ACC112 (cell line): ENCODE results near the gene CELF1.
A peak's percentile ranks its signal among the peaks of the same experiment; 100 is the strongest.

ENCODE experiments used
- H2AFZ ChIP-seq: fragments of 200-600 bp; sonication (generic); one replicate; pipeline ENCODE4 v1.6.0; 2017; ENCODE audit warnings: antibody characterized with exemption, low read length; ENCODE audit not compliant: unreplicated experiment
- H3K27ac ChIP-seq: fragments of 200-600 bp; sonication (generic); 2 replicates; pipeline ENCODE4 v1.5.1; 2014; ENCODE audit warnings: low read depth, mild to moderate bottlenecking, antibody characterized with exemption, low read length, moderate library complexity
- H3K27me3 ChIP-seq: fragments of 200-600 bp; sonication (generic); 2 replicates; pipeline ENCODE4 v1.6.1; 2014; ENCODE audit warnings: mild to moderate bottlenecking, antibody characterized with exemption, low read length, moderate library complexity, mixed read lengths; ENCODE audit not compliant: insufficient read depth
- H3K36me3 ChIP-seq: fragments of 200-600 bp; sonication (generic); 2 replicates; pipeline ENCODE4 v1.6.1; 2016; ENCODE audit warnings: mild to moderate bottlenecking, antibody characterized with exemption, low read length, moderate library complexity, mixed read lengths; ENCODE audit not compliant: insufficient read depth
- H3K4me1 ChIP-seq: fragments of 200-600 bp; sonication (generic); one replicate; pipeline ENCODE4 v1.6.1; 2016; ENCODE audit warnings: low read length, mixed read lengths; ENCODE audit not compliant: insufficient read depth, unreplicated experiment, control insufficient read depth
- H3K4me3 ChIP-seq: fragments of 200-600 bp; sonication (generic); 2 replicates; pipeline ENCODE4 v1.5.1; 2014; ENCODE audit warnings: mild to moderate bottlenecking, low read depth, low read length
- H3K79me2 ChIP-seq: fragments of 200-600 bp; sonication (generic); one replicate; pipeline ENCODE4 v1.6.0; 2016; ENCODE audit warnings: low read length; ENCODE audit not compliant: control insufficient read depth, unreplicated experiment, insufficient read depth

CELF1 gene

GRCh38 chr11:47552566-47553405 is at the start of gene CELF1:
Gene CELF1 (minus strand): TSS chr11:47553132. CDS start chr11:47499523, 53,609 bp downstream.
- H3K27me3 ChIP-seq: no peaks in the 10 kb centered on the region
- H2AFZ ChIP-seq: peak within 1 kb of the TSS; percentile 96
- peaks cover 51% of the 10 kb centered on the region for H3K79me2 ChIP-seq
- peaks cover 31% of the 10 kb centered on the region for H3K4me1 ChIP-seq
- peak within 1 kb of the TSS; percentile 76 for H3K27ac ChIP-seq
- no peaks in the 10 kb centered on the region for H3K36me3 ChIP-seq
- peak within 1 kb of the TSS; percentile 97 for H3K4me3 ChIP-seq

GRCh38 chr11:47599902-47600301 is 47.0 kb upstream of the CELF1 start:
- H3K27ac ChIP-seq: no peak overlapping the region
- peaks cover 11% of the 10 kb centered on the region for H3K27me3 ChIP-seq
- H3K4me3 ChIP-seq: no peak overlapping the region
- no peaks in the 10 kb centered on the region for H3K4me1 ChIP-seq
- no peak overlapping the region for H2AFZ ChIP-seq
- no peaks in the 10 kb centered on the region for H3K36me3 ChIP-seq
- no peaks in the 10 kb centered on the region for H3K79me2 ChIP-seq

GRCh38 chr11:47595967-47596366 is 43.0 kb upstream of the CELF1 start:
- peaks cover 7% of the 10 kb centered on the region for H3K4me1 ChIP-seq
- peaks cover 42% of the 10 kb centered on the region for H3K27me3 ChIP-seq
- H2AFZ ChIP-seq: no peak overlapping the region
- H3K36me3 ChIP-seq: no peaks in the 10 kb centered on the region
- H3K27ac ChIP-seq: no peak overlapping the region
- no peak overlapping the region for H3K4me3 ChIP-seq
- no peaks in the 10 kb centered on the region for H3K79me2 ChIP-seq

- H3K4me1 ChIP-seq: peaks cover 7% of the 10 kb centered on the region
- no peaks in the 10 kb centered on the region for H3K36me3 ChIP-seq
- H3K79me2 ChIP-seq: no peaks in the 10 kb centered on the region
- peaks cover 42% of the 10 kb centered on the region for H3K27me3 ChIP-seq
- H2AFZ ChIP-seq: no peak overlapping the region
- H3K4me3 ChIP-seq: no peak overlapping the region
- no peak overlapping the region for H3K27ac ChIP-seq
These were observed 42.1 kb upstream of the CELF1 start for GRCh38 chr11:47595029-47595428.

GRCh38 chr11:47593934-47594855 is 41.3 kb upstream of the CELF1 start, which contains the start of gene C1QTNF4:
Gene C1QTNF4 (minus strand): TSS chr11:47594411. CDS start chr11:47590810, 3,601 bp downstream.
- H3K36me3 ChIP-seq: no peaks in the 10 kb centered on the region
- no peak within 1 kb of the TSS for H3K27ac ChIP-seq
- peak within 1 kb of the TSS; percentile 53 for H2AFZ ChIP-seq
- no peaks in the 10 kb centered on the region for H3K79me2 ChIP-seq
- H3K4me3 ChIP-seq: peak within 1 kb of the TSS; percentile 72
- peaks cover 7% of the 10 kb centered on the region for H3K4me1 ChIP-seq
- H3K27me3 ChIP-seq: peaks cover 42% of the 10 kb centered on the region

- H3K4me1 ChIP-seq: peaks cover 7% of the 10 kb centered on the region
- H3K36me3 ChIP-seq: no peaks in the 10 kb centered on the region
- no peak overlapping the region for H2AFZ ChIP-seq
- H3K27ac ChIP-seq: no peak overlapping the region
- H3K79me2 ChIP-seq: no peaks in the 10 kb centered on the region
- H3K27me3 ChIP-seq: peaks cover 42% of the 10 kb centered on the region
- peak overlapping the region; percentile 72 for H3K4me3 ChIP-seq
These were observed 40.6 kb upstream of the CELF1 start for GRCh38 chr11:47593492-47593933.

GRCh38 chr11:47592970-47593369 is 40.0 kb upstream of the CELF1 start:
- H3K27me3 ChIP-seq: peaks cover 42% of the 10 kb centered on the region
- no peak overlapping the region for H3K27ac ChIP-seq
- peaks cover 7% of the 10 kb centered on the region for H3K4me1 ChIP-seq
- no peaks in the 10 kb centered on the region for H3K36me3 ChIP-seq
- no peaks in the 10 kb centered on the region for H3K79me2 ChIP-seq
- H2AFZ ChIP-seq: no peak overlapping the region
- no peak overlapping the region for H3K4me3 ChIP-seq

GRCh38 chr11:47592251-47592650 is 39.3 kb upstream of the CELF1 start:
- Histone ChIP-seq H3K4me1 (peaks cover 7% of the 10 kb centered on the region), H2AFZ (no peak overlapping the region), H3K79me2 (no peaks in the 10 kb centered on the region), H3K4me3 (no peak overlapping the region), H3K27me3 (peaks cover 42% of the 10 kb centered on the region), H3K27ac (no peak overlapping the region), H3K36me3 (no peaks in the 10 kb centered on the region)

- Histone ChIP-seq H2AFZ (no peak overlapping the region), H3K27ac (no peak overlapping the region), H3K27me3 (peaks cover 42% of the 10 kb centered on the region), H3K36me3 (no peaks in the 10 kb centered on the region), H3K4me3 (no peak overlapping the region), H3K4me1 (peaks cover 7% of the 10 kb centered on the region), H3K79me2 (no peaks in the 10 kb centered on the region)
These were observed 38.8 kb upstream of the CELF1 start for GRCh38 chr11:47591764-47592163.

GRCh38 chr11:47589977-47590861 is 37.3 kb upstream of the CELF1 start:
- Histone ChIP-seq H3K4me1 (peaks cover 7% of the 10 kb centered on the region), H3K79me2 (no peaks in the 10 kb centered on the region), H3K36me3 (no peaks in the 10 kb centered on the region), H3K4me3 (no peak overlapping the region), H3K27me3 (peaks cover 34% of the 10 kb centered on the region), H3K27ac (no peak overlapping the region), H2AFZ (no peak overlapping the region)
